SK-N-SH (cell line): ENCODE data around the gene FAM131C. TPM values are rescaled to one million over a fixed set of nuclear protein-coding genes. Genes with fewer than 3 reads are reported as not detected.

Experiments
- CTCF ChIA-PET: fragments of 300-600, 350-600 bp; formaldehyde crosslinking; extraction: SDS; loops from one replicate; lab custom pipeline; 2021; lab: Yijun Ruan, JAX
- POLR2A ChIA-PET: fragments of 350-600 bp; sonication (Branson Sonifier 250); formaldehyde crosslinking; extraction: SDS; loops from one replicate; lab custom pipeline; 2020; ENCODE audit warnings: antibody characterized with exemption, inconsistent platforms; lab: Yijun Ruan, JAX
- DNase-seq: peaks from one replicate; pipeline ENCODE4 v3.0.0; 2012
- H2AFZ ChIP-seq: fragments of 200-600 bp; sonication (generic); 2 replicates; pipeline ENCODE4 v1.8.1; 2016; ENCODE audit warnings: antibody characterized with exemption, mild to moderate bottlenecking, low read depth
- H3F3A ChIP-seq: fragments of 200-600 bp; sonication (generic); replicated peaks from 2 replicates; pipeline ENCODE3; 2016; ENCODE audit warnings: antibody characterized with exemption, mild to moderate bottlenecking; ENCODE audit not compliant: insufficient read depth
- H3K27ac ChIP-seq, 2 experiments: fragments of 200-500 bp in 1 of 2; fragments of 200-600 bp in 1 of 2; sonication (Bioruptor generic) in 1 of 2; sonication (generic), shearing (Covaris generic) in 1 of 2; 2 replicates each; pipeline versions ENCODE4 v1.5.1 to v1.6.1; 2014 to 2016; ENCODE audit warnings: low read depth in 2 of 2, inconsistent platforms in 1 of 2, low read length in 1 of 2, mild to moderate bottlenecking in 1 of 2, mixed read lengths in 1 of 2
- H3K27me3 ChIP-seq: fragments of 200-600 bp; sonication (generic), shearing (Covaris generic); 2 replicates; pipeline ENCODE4 v1.6.1; 2016; ENCODE audit warnings: mixed run types; ENCODE audit not compliant: insufficient read depth
- H3K36me3 ChIP-seq, 2 experiments: fragments of 200-500 bp in 1 of 2; fragments of 200-600 bp in 1 of 2; sonication (Bioruptor generic) in 1 of 2; sonication (generic) in 1 of 2; replicated peaks in 1 of 2; 2 replicates each; pipeline versions ENCODE3 to v1.5.1; 2014 to 2016; ENCODE audit warnings: low read length in 1 of 2, mild to moderate bottlenecking in 1 of 2; ENCODE audit not compliant: insufficient read depth in 2 of 2, control insufficient read depth in 1 of 2
- H3K4me1 ChIP-seq, 2 experiments: fragments of 200-500 bp in 1 of 2; fragments of 200-600 bp in 1 of 2; sonication (Bioruptor generic) in 1 of 2; sonication (generic), shearing (Covaris generic) in 1 of 2; 2 replicates each; pipeline versions ENCODE4 v1.5.1 to v1.6.1; 2014 to 2016; ENCODE audit warnings: low read depth in 1 of 2, low read length in 1 of 2, mixed run types in 1 of 2; ENCODE audit not compliant: insufficient read depth in 2 of 2, control insufficient read depth in 1 of 2
- H3K4me2 ChIP-seq: fragments of 200-600 bp; sonication (generic), shearing (Covaris generic); 2 replicates; pipeline ENCODE4 v1.6.1; 2017; ENCODE audit warnings: mixed run types
- H3K4me3 ChIP-seq, 2 experiments: fragments of 200-500 bp in 1 of 2; fragments of 200-600 bp in 1 of 2; sonication (Bioruptor generic) in 1 of 2; sonication (generic), shearing (Covaris generic) in 1 of 2; 2 replicates each; pipeline versions ENCODE4 v1.5.1 to v1.8.1; 2014 to 2016; ENCODE audit warnings: low read depth in 2 of 2, inconsistent platforms in 1 of 2, low read length in 1 of 2, mild to moderate bottlenecking in 1 of 2, mixed read lengths in 1 of 2, moderate library complexity in 1 of 2
- H3K79me2 ChIP-seq: fragments of 200-600 bp; sonication (generic); 2 replicates; pipeline ENCODE4 v1.8.1; 2017; ENCODE audit warnings: mild to moderate bottlenecking; ENCODE audit not compliant: insufficient read depth
- H3K9ac ChIP-seq: fragments of 200-600 bp; sonication (generic); 2 replicates; pipeline ENCODE4 v1.6.1; 2017; ENCODE audit warnings: mixed run types
- H3K9me2 ChIP-seq: fragments of 200-600 bp; sonication (generic); 2 replicates; pipeline ENCODE4 v1.6.1; 2017; ENCODE audit warnings: mixed run types
- H3K9me3 ChIP-seq: fragments of 200-600 bp; sonication (generic); 2 replicates; pipeline ENCODE4 v1.6.1; 2017; ENCODE audit warnings: mixed run types, mild to moderate bottlenecking, moderate library complexity
- H4K20me1 ChIP-seq: fragments of 200-600 bp; sonication (generic); 2 replicates; pipeline ENCODE4 v1.6.1; 2017; ENCODE audit warnings: mild to moderate bottlenecking, mixed run types; ENCODE audit not compliant: insufficient read depth
- CHD2 ChIP-seq: fragments of 150-350 bp; IDR thresholded peaks from 2 replicates; pipeline ENCODE4 v1.6.1; 2018; ENCODE audit warnings: low read length; ENCODE audit not compliant: partially characterized antibody
- EZH2phosphoT487 ChIP-seq: fragments of 200-600 bp; sonication (generic); IDR thresholded peaks from 2 replicates; pipeline ENCODE4 v1.6.1; 2017; ENCODE audit warnings: low read depth, mixed run types, mild to moderate bottlenecking, antibody characterized with exemption, moderate library complexity, borderline replicate concordance
- FOXM1 ChIP-seq: IDR thresholded peaks from 2 replicates; pipeline ENCODE4 v1.4.0; 2012; ENCODE audit warnings: low read depth, mild to moderate bottlenecking
- GABPA ChIP-seq: IDR thresholded peaks from 2 replicates; pipeline ENCODE4 v1.4.0; 2012; ENCODE audit warnings: low read depth, mild to moderate bottlenecking
- JUND ChIP-seq: IDR thresholded peaks from 2 replicates; pipeline ENCODE4 v1.4.0; 2012
- NFIC ChIP-seq: IDR thresholded peaks from 2 replicates; pipeline ENCODE4 v1.4.0; 2012; ENCODE audit warnings: borderline replicate concordance
- PBX3 ChIP-seq: IDR thresholded peaks from 2 replicates; pipeline ENCODE4; 2012
- POLR2AphosphoS5 ChIP-seq: IDR thresholded peaks from 2 replicates; pipeline ENCODE4 v1.6.1; 2012; ENCODE audit warnings: low read depth, low read length
- RCOR1 ChIP-seq: fragments of 150-350 bp; IDR thresholded peaks from 2 replicates; pipeline ENCODE4 v1.6.1; 2017; ENCODE audit warnings: antibody characterized with exemption, low read length
- REST ChIP-seq: IDR thresholded peaks from 2 replicates; pipeline ENCODE4 v1.6.1; 2012; ENCODE audit warnings: mild to moderate bottlenecking, low read depth, low read length, moderate library complexity
- TAF1 ChIP-seq: IDR thresholded peaks from 2 replicates; pipeline ENCODE4 v1.6.1; 2012; ENCODE audit warnings: low read depth, mild to moderate bottlenecking, low read length, moderate library complexity, borderline replicate concordance
- TEAD4 ChIP-seq: IDR thresholded peaks from 2 replicates; pipeline ENCODE4 v1.4.0; 2012; ENCODE audit warnings: mild to moderate bottlenecking, borderline replicate concordance; ENCODE audit not compliant: insufficient read depth
- USF1 ChIP-seq: IDR thresholded peaks from 2 replicates; pipeline ENCODE4 v1.4.0; 2012; ENCODE audit warnings: low read depth, borderline replicate concordance
- USF2 ChIP-seq: fragments of 150-350 bp; IDR thresholded peaks from 2 replicates; pipeline ENCODE4 v1.6.1; 2017; ENCODE audit warnings: antibody characterized with exemption, low read length, low read depth, borderline replicate concordance
- YY1 ChIP-seq: IDR thresholded peaks from 2 replicates; pipeline ENCODE4 v1.4.0; 2012; ENCODE audit warnings: low read depth, mild to moderate bottlenecking
- WGBS: methylation state at CpG from one replicate; pipeline ENCODE4 v1.1.6; 2017; ENCODE audit warnings: low lambda C conversion rate; 5-methylcytosine and 5-hydroxymethylcytosine counted together
- polyA plus RNA-seq, 3 experiments: library from polyadenylated mRNA; depleted of rRNA; stranded (reverse); fragments of >200 nt; gene quantifications; 2 replicates each; pipeline ENCODE4 v1.2.3, GENCODE V29; 2012
- TF ChIP-seq, protein P1 (sequence below): IDR thresholded peaks from 2 replicates; pipeline ENCODE4 v1.4.0; 2012; ENCODE audit warnings: low read depth, borderline replicate concordance

FAM131C gene
- polyA plus RNA-seq, 1 of the 3 experiments (the other 2 are of a cell fraction) = 1.6 TPM

DNA sequence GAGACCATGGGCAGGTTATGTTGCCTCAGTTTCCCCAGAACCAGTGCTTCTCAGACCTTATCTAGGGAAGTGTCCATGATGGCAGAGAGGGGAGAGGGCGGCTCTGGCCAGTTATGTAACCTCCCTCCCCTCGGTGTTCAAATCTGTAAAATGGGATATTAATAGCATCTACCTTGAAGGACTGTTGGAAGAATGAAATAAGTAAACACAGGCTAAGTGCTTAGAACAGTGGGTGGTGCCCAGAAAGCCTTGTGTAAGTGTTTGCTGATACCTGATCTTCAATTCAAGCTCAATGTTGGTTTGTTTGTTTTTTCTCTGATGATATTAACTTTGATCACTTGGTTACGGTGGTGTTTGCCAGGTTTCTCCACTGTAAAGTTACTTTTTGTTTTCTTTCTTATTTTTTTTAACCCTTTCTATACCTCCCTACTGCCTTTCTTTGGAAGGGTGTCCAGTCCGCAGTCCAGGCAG, 47.5 kb upstream of the FAM131C start:
- peaks cover 32% of the 10 kb centered on the region for H3F3A ChIP-seq
- 79% methylated on average over 4 of the region's 4 CpGs for WGBS
- TF ChIP-seq POLR2AphosphoS5 = no peak
- no peak for TF ChIP-seq TEAD4
- TF ChIP-seq JUND = no peak
- TF ChIP-seq YY1 = no peak
- TF ChIP-seq TAF1 = no peak
- TF ChIP-seq CHD2 = no peak
- no peak for TF ChIP-seq FOXM1
- TF ChIP-seq USF1 = no peak
- TF ChIP-seq EZH2phosphoT487 = no peak
- TF ChIP-seq GABPA = no peak
- no peak for TF ChIP-seq PBX3
- TF ChIP-seq RCOR1 = no peak
- TF ChIP-seq REST = no peak
- no peak for TF ChIP-seq NFIC
- TF ChIP-seq, protein P1, sequence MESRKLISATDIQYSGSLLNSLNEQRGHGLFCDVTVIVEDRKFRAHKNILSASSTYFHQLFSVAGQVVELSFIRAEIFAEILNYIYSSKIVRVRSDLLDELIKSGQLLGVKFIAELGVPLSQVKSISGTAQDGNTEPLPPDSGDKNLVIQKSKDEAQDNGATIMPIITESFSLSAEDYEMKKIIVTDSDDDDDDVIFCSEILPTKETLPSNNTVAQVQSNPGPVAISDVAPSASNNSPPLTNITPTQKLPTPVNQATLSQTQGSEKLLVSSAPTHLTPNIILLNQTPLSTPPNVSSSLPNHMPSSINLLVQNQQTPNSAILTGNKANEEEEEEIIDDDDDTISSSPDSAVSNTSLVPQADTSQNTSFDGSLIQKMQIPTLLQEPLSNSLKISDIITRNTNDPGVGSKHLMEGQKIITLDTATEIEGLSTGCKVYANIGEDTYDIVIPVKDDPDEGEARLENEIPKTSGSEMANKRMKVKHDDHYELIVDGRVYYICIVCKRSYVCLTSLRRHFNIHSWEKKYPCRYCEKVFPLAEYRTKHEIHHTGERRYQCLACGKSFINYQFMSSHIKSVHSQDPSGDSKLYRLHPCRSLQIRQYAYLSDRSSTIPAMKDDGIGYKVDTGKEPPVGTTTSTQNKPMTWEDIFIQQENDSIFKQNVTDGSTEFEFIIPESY = no peak
- no peak for TF ChIP-seq USF2
- CTCF ChIA-PET = interaction anchor here (1.0 to 1.5 kb wide), 2 partner anchors 42 to 68 kb away, joined by 3 to 4 read pairs; no protein-coding TSS in a partner anchor
- DNase-seq = no peak
- peaks cover 0 to 10% of the 10 kb centered on the region in 2 experiments; a peak in 2 of 4 replicates for H3K4me1 ChIP-seq
- H3K9me3 ChIP-seq = no peaks in the 10 kb centered on the region
- no peaks in the 10 kb centered on the region for H3K27me3 ChIP-seq
- H3K9ac ChIP-seq = no peak overlapping the region
- peaks cover 5% of the 10 kb centered on the region; the same call in 1 of the 2 replicates for H4K20me1 ChIP-seq
- H3K79me2 ChIP-seq = no peaks in the 10 kb centered on the region
- no peaks in the 10 kb centered on the region for H3K9me2 ChIP-seq
- H3K4me2 ChIP-seq = no peak overlapping the region
- H3K4me3 ChIP-seq = no peak overlapping the region
- H2AFZ ChIP-seq = no peak overlapping the region
- POLR2A ChIA-PET = no interaction called here
- H3K36me3 ChIP-seq = peaks cover 12 to 28% of the 10 kb centered on the region in 2 experiments
- no peak overlapping the region for H3K27ac ChIP-seq
